ENCODE data around the gene MYL6. TPM values are rescaled to one million over a fixed set of nuclear protein-coding genes. Genes with fewer than 3 reads are reported as not detected.
"Not testable (repeated sequence)": the region's sequence is repeated elsewhere in the genome, so short reads cannot be mapped to it uniquely, and the experiment has no call there.

MYL6 gene
- total RNA-seq, 1 experiment from 2014 or later, result 4,832 TPM

- H3K9me3 ChIP-seq (replicated peaks); H3K27ac ChIP-seq; H3K4me3 ChIP-seq; DNase-seq (ENCODE audit: low read depth in 1 of 2, low spot score in 2 of 2); H3K27me3 ChIP-seq (replicated peaks): not testable (repeated sequence)
- H3K4me1 ChIP-seq (replicated peaks), result peaks cover 41% of the 10 kb centered on the region
- peaks cover 38% of the 10 kb centered on the region for H3K36me3 ChIP-seq
These were observed 1.5 kb upstream of the MYL6 start for GRCh38 chr12:56156464-56157200.

GRCh38 chr12:56157201-56158028, 744 bp upstream of the MYL6 start:
- peak overlapping the region; percentile 71 for H3K4me3 ChIP-seq
- H3K36me3 ChIP-seq, result peaks cover 45% of the 10 kb centered on the region
- H3K27ac ChIP-seq, result peak overlapping the region; percentile 58
- no peaks in the 10 kb centered on the region for H3K27me3 ChIP-seq (replicated peaks)
- peak; percentile 88 to 90 for DNase-seq (ENCODE audit: low read depth in 1 of 2, low spot score in 2 of 2)
- no peaks in the 10 kb centered on the region; the same call in 1 of the 2 replicates for H3K9me3 ChIP-seq (replicated peaks)
- H3K4me1 ChIP-seq (replicated peaks), result peaks cover 36% of the 10 kb centered on the region

- Histone ChIP-seq H3K36me3 (peaks cover 60% of the 10 kb centered on the region), H3K4me1 (replicated peaks) (peaks cover 28% of the 10 kb centered on the region)
- peak; percentile 50 to 73 for DNase-seq (ENCODE audit: low read depth in 1 of 2, low spot score in 2 of 2)
These were observed 835 bp downstream of the MYL6 start for GRCh38 chr12:56158926-56159461.

GRCh38 chr12:56159482-56160192, 1.5 kb downstream of the MYL6 start:
- Histone ChIP-seq H3K27ac (peak overlapping the region; percentile 84), H3K27me3 (replicated peaks) (no peaks in the 10 kb centered on the region), H3K9me3 (replicated peaks) (no peaks in the 10 kb centered on the region; the same call in 1 of the 2 replicates), H3K4me3 (peak overlapping the region; percentile 71), H3K36me3 (peaks cover 67% of the 10 kb centered on the region), H3K4me1 (replicated peaks) (peaks cover 28% of the 10 kb centered on the region)
- DNase-seq (ENCODE audit: low read depth in 1 of 2, low spot score in 2 of 2), result no peak

More at GRCh38 chr12:56158926-56159461, 835 bp downstream of the MYL6 start:
- H3K27me3 ChIP-seq (replicated peaks), result no peaks in the 10 kb centered on the region
- H3K4me3 ChIP-seq, result peak overlapping the region; percentile 71
- peak overlapping the region; percentile 84 for H3K27ac ChIP-seq
- H3K9me3 ChIP-seq (replicated peaks), result no peaks in the 10 kb centered on the region; the same call in 1 of the 2 replicates

- no peaks in the 10 kb centered on the region; the same call in 1 of the 2 replicates for H3K9me3 ChIP-seq (replicated peaks)
- peaks cover 28% of the 10 kb centered on the region for H3K4me1 ChIP-seq (replicated peaks)
- H3K36me3 ChIP-seq, result peaks cover 73% of the 10 kb centered on the region
- peak overlapping the region; percentile 23 for H3K27ac ChIP-seq
- H3K27me3 ChIP-seq (replicated peaks), result no peaks in the 10 kb centered on the region
- DNase-seq (ENCODE audit: low read depth in 1 of 2, low spot score in 2 of 2), result peak in 1 of 2 experiments; percentile 58
- H3K4me3 ChIP-seq, result peak overlapping the region; percentile 71
These were observed 2.1 kb downstream of the MYL6 start for GRCh38 chr12:56160193-56160763.

GRCh38 chr12:56160894-56161689, 2.9 kb downstream of the MYL6 start:
- Histone ChIP-seq H3K27ac (peak overlapping the region; percentile 23; the same call in 1 of the 2 replicates), H3K4me3 (peak overlapping the region; percentile 71)

GRCh38 chr12:56161690-56162351, 3.7 kb downstream of the MYL6 start:
- no peak for DNase-seq (ENCODE audit: low read depth in 1 of 2, low spot score in 2 of 2)
- no peaks in the 10 kb centered on the region; the same call in 1 of the 2 replicates for H3K9me3 ChIP-seq (replicated peaks)
- H3K4me3 ChIP-seq, result no peak overlapping the region
- H3K4me1 ChIP-seq (replicated peaks), result peaks cover 26% of the 10 kb centered on the region
- H3K36me3 ChIP-seq, result peaks cover 89% of the 10 kb centered on the region
- H3K27ac ChIP-seq, result no peak overlapping the region
- no peaks in the 10 kb centered on the region for H3K27me3 ChIP-seq (replicated peaks)

More at GRCh38 chr12:56160894-56161689, 2.9 kb downstream of the MYL6 start:
- Histone ChIP-seq H3K4me1 (replicated peaks) (peaks cover 28% of the 10 kb centered on the region), H3K9me3 (replicated peaks) (no peaks in the 10 kb centered on the region; the same call in 1 of the 2 replicates), H3K27me3 (replicated peaks) (no peaks in the 10 kb centered on the region), H3K36me3 (peaks cover 81% of the 10 kb centered on the region)
- no peak for DNase-seq (ENCODE audit: low read depth in 1 of 2, low spot score in 2 of 2)

GRCh38 chr12:56162468-56163290, 4.5 kb downstream of the MYL6 start:
- Histone ChIP-seq H3K27ac (no peak overlapping the region), H3K36me3 (peaks cover 94% of the 10 kb centered on the region)
- no peak for DNase-seq (ENCODE audit: low read depth in 1 of 2, low spot score in 2 of 2)

GRCh38 chr12:56163533-56164344, 5.6 kb downstream of the MYL6 start:
- Histone ChIP-seq H3K4me1 (replicated peaks) (peaks cover 18% of the 10 kb centered on the region), H3K4me3 (no peak overlapping the region), H3K27ac (no peak overlapping the region), H3K27me3 (replicated peaks) (no peaks in the 10 kb centered on the region), H3K36me3 (peaks cover 96% of the 10 kb centered on the region), H3K9me3 (replicated peaks) (no peaks in the 10 kb centered on the region; the same call in 1 of the 2 replicates)
- no peak for DNase-seq (ENCODE audit: low read depth in 1 of 2, low spot score in 2 of 2)

More at GRCh38 chr12:56162468-56163290, 4.5 kb downstream of the MYL6 start:
- Histone ChIP-seq H3K4me3 (no peak overlapping the region), H3K9me3 (replicated peaks) (no peaks in the 10 kb centered on the region; the same call in 1 of the 2 replicates), H3K27me3 (replicated peaks) (no peaks in the 10 kb centered on the region), H3K4me1 (replicated peaks) (peaks cover 18% of the 10 kb centered on the region)

GRCh38 chr12:56164345-56164729, 6.2 kb downstream of the MYL6 start:
- H3K27ac ChIP-seq, result no peak overlapping the region
- H3K4me3 ChIP-seq, result no peak overlapping the region
- H3K9me3 ChIP-seq (replicated peaks), result no peaks in the 10 kb centered on the region
- no peak for DNase-seq (ENCODE audit: low read depth in 1 of 2, low spot score in 2 of 2)
- peaks cover 96% of the 10 kb centered on the region for H3K36me3 ChIP-seq
- H3K27me3 ChIP-seq (replicated peaks), result no peaks in the 10 kb centered on the region
- peaks cover 18% of the 10 kb centered on the region for H3K4me1 ChIP-seq (replicated peaks)

GRCh38 chr12:56165369-56165768, 7.2 kb downstream of the MYL6 start:
- H3K36me3 ChIP-seq, result peaks cover 96% of the 10 kb centered on the region
- DNase-seq (ENCODE audit: low read depth in 1 of 2, low spot score in 2 of 2), result no peak
- H3K27ac ChIP-seq, result no peak overlapping the region
- H3K9me3 ChIP-seq (replicated peaks), result no peaks in the 10 kb centered on the region
- H3K4me3 ChIP-seq, result no peak overlapping the region
- no peaks in the 10 kb centered on the region for H3K27me3 ChIP-seq (replicated peaks)
- H3K4me1 ChIP-seq (replicated peaks), result peaks cover 12% of the 10 kb centered on the region

Measured in SJSA1 (cell line).